Lower leg skin (tissue), 3 donors: ENCODE results near the gene COL13A1.

Experiments used
- POLR2A ChIP-seq, 2 donors: fragments of 450-650 bp; IDR thresholded peaks; one replicate each; pipeline ENCODE4 v1.6.1; 2016 to 2017; ENCODE audit warnings: antibody characterized with exemption in 2 of 2, mild to moderate bottlenecking in 1 of 2, moderate library complexity in 1 of 2
- TF ChIP-seq, protein P1 (sequence below), 3 donors: fragments of 450-650 bp; IDR thresholded peaks; one replicate each; pipeline ENCODE4 v1.5.1; 2016; ENCODE audit warnings: antibody characterized with exemption in 3 of 3, mild to moderate bottlenecking in 3 of 3, moderate library complexity in 2 of 3

DNA sequence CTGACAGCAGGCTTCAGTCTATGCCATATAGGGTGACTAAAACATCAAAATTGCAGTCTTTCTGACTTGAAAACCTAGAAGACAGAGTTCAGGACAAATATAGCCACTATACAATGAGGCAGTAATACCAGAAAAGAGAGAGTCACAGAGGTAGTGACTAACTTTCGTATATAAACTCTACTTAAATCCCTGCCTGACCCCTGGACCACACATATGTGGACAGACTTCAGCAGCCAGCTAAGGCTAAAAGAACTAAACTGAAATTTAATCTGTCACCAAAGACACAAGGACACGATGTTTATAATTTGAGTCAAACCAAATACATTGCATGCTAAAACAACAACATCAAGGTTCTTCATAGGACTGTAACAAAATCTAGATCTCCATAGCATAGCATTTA, 186.4 kb downstream of the COL13A1 start:
- TF ChIP-seq, protein P1, sequence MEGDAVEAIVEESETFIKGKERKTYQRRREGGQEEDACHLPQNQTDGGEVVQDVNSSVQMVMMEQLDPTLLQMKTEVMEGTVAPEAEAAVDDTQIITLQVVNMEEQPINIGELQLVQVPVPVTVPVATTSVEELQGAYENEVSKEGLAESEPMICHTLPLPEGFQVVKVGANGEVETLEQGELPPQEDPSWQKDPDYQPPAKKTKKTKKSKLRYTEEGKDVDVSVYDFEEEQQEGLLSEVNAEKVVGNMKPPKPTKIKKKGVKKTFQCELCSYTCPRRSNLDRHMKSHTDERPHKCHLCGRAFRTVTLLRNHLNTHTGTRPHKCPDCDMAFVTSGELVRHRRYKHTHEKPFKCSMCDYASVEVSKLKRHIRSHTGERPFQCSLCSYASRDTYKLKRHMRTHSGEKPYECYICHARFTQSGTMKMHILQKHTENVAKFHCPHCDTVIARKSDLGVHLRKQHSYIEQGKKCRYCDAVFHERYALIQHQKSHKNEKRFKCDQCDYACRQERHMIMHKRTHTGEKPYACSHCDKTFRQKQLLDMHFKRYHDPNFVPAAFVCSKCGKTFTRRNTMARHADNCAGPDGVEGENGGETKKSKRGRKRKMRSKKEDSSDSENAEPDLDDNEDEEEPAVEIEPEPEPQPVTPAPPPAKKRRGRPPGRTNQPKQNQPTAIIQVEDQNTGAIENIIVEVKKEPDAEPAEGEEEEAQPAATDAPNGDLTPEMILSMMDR (IDR thresholded peaks at IDR 0.05): no peak
- TF ChIP-seq POLR2A (IDR thresholded peaks at IDR 0.05): no peak
